ENCODE measurements around the gene VSIG10.
A peak's percentile ranks its signal among the peaks of the same experiment; 100 is the strongest.

The VSIG10 gene

GRCh38 chr12:118059341-118060191 is 44.2 kb downstream of the VSIG10 start:
- peak; percentile 41 for DNase-seq

- peak; percentile 43 for DNase-seq
Measured at GRCh38 chr12:118058881-118059280, 44.9 kb downstream of the VSIG10 start.

GRCh38 chr12:118058227-118058626 is 45.6 kb downstream of the VSIG10 start:
- DNase-seq = no peak

GRCh38 chr12:118055865-118056773 is 47.7 kb downstream of the VSIG10 start:
- DNase-seq = no peak

- DNase-seq = peak; percentile 85
Measured at GRCh38 chr12:118055144-118055557, 48.7 kb downstream of the VSIG10 start.

- peak; percentile 65 for DNase-seq
Measured at GRCh38 chr12:118053071-118053985, 50.5 kb downstream of the VSIG10 start.

GRCh38 chr12:118052324-118053070 is 51.3 kb downstream of the VSIG10 start:
- no peak for DNase-seq

- no peak for DNase-seq
Measured at GRCh38 chr12:118050972-118051910, 52.6 kb downstream of the VSIG10 start.

GRCh38 chr12:118046430-118046829 is 57.4 kb downstream of the VSIG10 start:
- DNase-seq = no peak

GRCh38 chr12:118044577-118044976 is 59.2 kb downstream of the VSIG10 start:
- DNase-seq = no peak

GRCh38 chr12:118044075-118044474 is 59.7 kb downstream of the VSIG10 start:
- no peak for DNase-seq

GRCh38 chr12:118042091-118042490 is 61.7 kb downstream of the VSIG10 start:
- DNase-seq = no peak

GRCh38 chr12:118038137-118038536 is 65.7 kb downstream of the VSIG10 start:
- DNase-seq = no peak

GRCh38 chr12:118036672-118037411 is 67.0 kb downstream of the VSIG10 start:
- no peak for DNase-seq

- no peak for DNase-seq
Measured at GRCh38 chr12:118035190-118036041, 68.4 kb downstream of the VSIG10 start.

GRCh38 chr12:118034429-118035189 is 69.2 kb downstream of the VSIG10 start:
- DNase-seq = no peak

- no peak for DNase-seq
Measured at GRCh38 chr12:118033902-118034301, 69.9 kb downstream of the VSIG10 start.

GRCh38 chr12:118033323-118033722 is 70.5 kb downstream of the VSIG10 start:
- no peak for DNase-seq
